WTC11 (cell line): ENCODE results near the gene MUC12. TPM values are rescaled to one million over a fixed set of nuclear protein-coding genes. Genes with fewer than 3 reads are reported as not detected.
A peak's percentile ranks its signal among the peaks of the same experiment; 100 is the strongest.

ENCODE experiments used
- AFF4 ChIP-seq: sonication (generic); formaldehyde crosslinking; IDR thresholded peaks from 2 replicates; pipeline ENCODE4 v1.8.1; 2023; ENCODE audit warnings: mild to moderate bottlenecking, missing genetic modification reagents, borderline replicate concordance
- ELF4 ChIP-seq: sonication (generic); formaldehyde crosslinking; IDR thresholded peaks from 2 replicates; pipeline ENCODE4 v1.8.1; 2022; ENCODE audit warnings: low read depth, mild to moderate bottlenecking, moderate library complexity, missing genetic modification reagents
- EMX1 ChIP-seq: fragments of 250-450 bp; sonication (Bioruptor Pico); IDR thresholded peaks from 2 replicates; pipeline ENCODE4 v1.8.0; 2021; ENCODE audit warnings: mild to moderate bottlenecking
- ETV6 ChIP-seq: sonication (generic); formaldehyde crosslinking; IDR thresholded peaks from 2 replicates; pipeline ENCODE4 v1.8.1; 2022; ENCODE audit warnings: mild to moderate bottlenecking, missing genetic modification reagents
- FOXP1 ChIP-seq: sonication (generic); formaldehyde crosslinking; IDR thresholded peaks from 2 replicates; pipeline ENCODE4 v1.8.0; 2022; ENCODE audit warnings: missing genetic modification reagents, mild to moderate bottlenecking, moderate library complexity, borderline replicate concordance
- NFE2L1 ChIP-seq: sonication (generic); formaldehyde crosslinking; IDR thresholded peaks from 2 replicates; pipeline ENCODE4 v1.8.1; 2023; ENCODE audit warnings: missing genetic modification reagents
- PRRX2 ChIP-seq: fragments of 250-450 bp; sonication (Bioruptor Pico); IDR thresholded peaks from 2 replicates; pipeline ENCODE4 v1.8.0; 2021; ENCODE audit warnings: mild to moderate bottlenecking
- ZBTB43 ChIP-seq: sonication (generic); formaldehyde crosslinking; IDR thresholded peaks from 2 replicates; pipeline ENCODE4 v1.8.1; 2023; ENCODE audit warnings: mild to moderate bottlenecking, missing genetic modification reagents
- ZNF138 ChIP-seq: sonication (generic); formaldehyde crosslinking; conservative IDR thresholded peaks from 2 replicates; pipeline ENCODE4 v1.8.1; 2022; ENCODE audit warnings: mild to moderate bottlenecking, moderate library complexity, missing genetic modification reagents
- ZNF396 ChIP-seq: fragments of 250-450 bp; sonication (Bioruptor Pico); IDR thresholded peaks from 2 replicates; pipeline ENCODE4 v1.8.0; 2021; ENCODE audit warnings: mild to moderate bottlenecking, moderate library complexity, borderline replicate concordance
- total RNA-seq: library from RNA; stranded (reverse); gene quantifications from 3 replicates; pipeline ENCODE4 v1.2.3, GENCODE V29; 2021
- TF ChIP-seq, protein P1 (sequence below): fragments of 250-450 bp; sonication (Bioruptor Pico); conservative IDR thresholded peaks from 2 replicates; pipeline ENCODE4 v1.9.0; 2021; ENCODE audit warnings: mild to moderate bottlenecking
- TF ChIP-seq, protein P2 (sequence below): sonication (generic); formaldehyde crosslinking; IDR thresholded peaks from 2 replicates; pipeline ENCODE4 v1.8.1; 2022; ENCODE audit warnings: mild to moderate bottlenecking, missing genetic modification reagents, moderate library complexity, borderline replicate concordance
- TF ChIP-seq, protein P3 (sequence below): sonication (generic); formaldehyde crosslinking; IDR thresholded peaks from 2 replicates; pipeline ENCODE4 v1.8.0; 2023; ENCODE audit warnings: missing genetic modification reagents
- TF ChIP-seq, protein P4 (sequence below): fragments of 200-600 bp; IDR thresholded peaks from 2 replicates; pipeline ENCODE4 v1.8.0; 2022; ENCODE audit warnings: antibody characterized with exemption
- TF ChIP-seq, protein P5 (sequence below): fragments of 250-450 bp; sonication (Bioruptor Pico); IDR thresholded peaks from 2 replicates; pipeline ENCODE4 v2.1.2; 2022; ENCODE audit warnings: mild to moderate bottlenecking, moderate library complexity

Gene MUC12
- total RNA-seq, 1 experiment from 2014 or later, result 5.7 TPM

- TF ChIP-seq ZBTB43 (no peak), AFF4 (no peak), EMX1 (CRISPR knock-in tag) (no peak), ZNF138 (no peak), FOXP1 (peak; percentile 23; the same call in 1 of the 2 replicates), ZNF396 (CRISPR knock-in tag) (no peak), ETV6 (CRISPR knock-in tag) (peak; percentile 87; the same call in 1 of the 2 replicates), NFE2L1 (CRISPR knock-in tag) (0 out of 2 replicates have a peak, but pooled peaks have one; percentile 53), PRRX2 (CRISPR knock-in tag) (no peak), ELF4 (no peak)
- TF ChIP-seq, protein P1, sequence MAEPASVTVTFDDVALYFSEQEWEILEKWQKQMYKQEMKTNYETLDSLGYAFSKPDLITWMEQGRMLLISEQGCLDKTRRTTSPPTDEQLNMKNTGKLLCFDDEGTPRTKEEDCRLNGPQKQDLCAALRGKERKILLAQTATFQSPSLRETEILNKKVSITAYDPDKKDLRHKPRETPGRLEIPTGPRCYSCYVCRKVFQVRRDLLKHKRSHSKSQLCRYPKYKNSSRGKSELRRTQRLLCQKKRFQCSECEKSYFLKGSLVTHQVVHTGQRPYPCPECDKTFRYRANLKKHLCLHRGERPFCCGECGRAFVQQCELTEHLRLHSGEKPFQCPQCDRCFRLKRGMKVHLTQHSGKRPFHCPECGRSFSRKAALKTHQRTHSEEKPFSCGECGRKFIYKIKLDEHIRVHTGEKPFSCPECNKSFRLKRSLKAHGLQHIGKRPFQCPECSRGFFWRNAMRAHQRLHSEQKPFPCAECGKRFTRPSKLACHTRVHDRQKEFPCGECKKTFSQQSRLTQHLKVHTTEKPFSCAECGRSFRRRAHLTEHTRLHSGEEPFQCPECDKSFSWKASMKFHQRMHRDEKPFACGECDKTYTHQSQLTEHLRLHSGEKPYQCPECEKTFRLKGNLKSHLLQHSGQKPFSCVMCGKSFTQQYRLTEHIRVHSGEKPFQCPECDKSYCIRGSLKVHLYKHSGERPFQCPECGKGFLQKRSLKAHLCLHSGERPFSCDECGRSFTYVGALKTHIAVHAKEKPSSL (CRISPR knock-in tag), result no peak
- TF ChIP-seq, protein P2, sequence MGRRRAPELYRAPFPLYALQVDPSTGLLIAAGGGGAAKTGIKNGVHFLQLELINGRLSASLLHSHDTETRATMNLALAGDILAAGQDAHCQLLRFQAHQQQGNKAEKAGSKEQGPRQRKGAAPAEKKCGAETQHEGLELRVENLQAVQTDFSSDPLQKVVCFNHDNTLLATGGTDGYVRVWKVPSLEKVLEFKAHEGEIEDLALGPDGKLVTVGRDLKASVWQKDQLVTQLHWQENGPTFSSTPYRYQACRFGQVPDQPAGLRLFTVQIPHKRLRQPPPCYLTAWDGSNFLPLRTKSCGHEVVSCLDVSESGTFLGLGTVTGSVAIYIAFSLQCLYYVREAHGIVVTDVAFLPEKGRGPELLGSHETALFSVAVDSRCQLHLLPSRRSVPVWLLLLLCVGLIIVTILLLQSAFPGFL (CRISPR knock-in tag), result 0 out of 2 replicates have a peak, but pooled peaks have one; percentile 49
- TF ChIP-seq, protein P3, sequence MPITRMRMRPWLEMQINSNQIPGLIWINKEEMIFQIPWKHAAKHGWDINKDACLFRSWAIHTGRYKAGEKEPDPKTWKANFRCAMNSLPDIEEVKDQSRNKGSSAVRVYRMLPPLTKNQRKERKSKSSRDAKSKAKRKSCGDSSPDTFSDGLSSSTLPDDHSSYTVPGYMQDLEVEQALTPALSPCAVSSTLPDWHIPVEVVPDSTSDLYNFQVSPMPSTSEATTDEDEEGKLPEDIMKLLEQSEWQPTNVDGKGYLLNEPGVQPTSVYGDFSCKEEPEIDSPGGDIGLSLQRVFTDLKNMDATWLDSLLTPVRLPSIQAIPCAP (CRISPR knock-in tag), result peak; percentile 78; the same call in 1 of the 2 replicates
- TF ChIP-seq, protein P4, sequence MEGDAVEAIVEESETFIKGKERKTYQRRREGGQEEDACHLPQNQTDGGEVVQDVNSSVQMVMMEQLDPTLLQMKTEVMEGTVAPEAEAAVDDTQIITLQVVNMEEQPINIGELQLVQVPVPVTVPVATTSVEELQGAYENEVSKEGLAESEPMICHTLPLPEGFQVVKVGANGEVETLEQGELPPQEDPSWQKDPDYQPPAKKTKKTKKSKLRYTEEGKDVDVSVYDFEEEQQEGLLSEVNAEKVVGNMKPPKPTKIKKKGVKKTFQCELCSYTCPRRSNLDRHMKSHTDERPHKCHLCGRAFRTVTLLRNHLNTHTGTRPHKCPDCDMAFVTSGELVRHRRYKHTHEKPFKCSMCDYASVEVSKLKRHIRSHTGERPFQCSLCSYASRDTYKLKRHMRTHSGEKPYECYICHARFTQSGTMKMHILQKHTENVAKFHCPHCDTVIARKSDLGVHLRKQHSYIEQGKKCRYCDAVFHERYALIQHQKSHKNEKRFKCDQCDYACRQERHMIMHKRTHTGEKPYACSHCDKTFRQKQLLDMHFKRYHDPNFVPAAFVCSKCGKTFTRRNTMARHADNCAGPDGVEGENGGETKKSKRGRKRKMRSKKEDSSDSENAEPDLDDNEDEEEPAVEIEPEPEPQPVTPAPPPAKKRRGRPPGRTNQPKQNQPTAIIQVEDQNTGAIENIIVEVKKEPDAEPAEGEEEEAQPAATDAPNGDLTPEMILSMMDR, result no peak
- TF ChIP-seq, protein P5, sequence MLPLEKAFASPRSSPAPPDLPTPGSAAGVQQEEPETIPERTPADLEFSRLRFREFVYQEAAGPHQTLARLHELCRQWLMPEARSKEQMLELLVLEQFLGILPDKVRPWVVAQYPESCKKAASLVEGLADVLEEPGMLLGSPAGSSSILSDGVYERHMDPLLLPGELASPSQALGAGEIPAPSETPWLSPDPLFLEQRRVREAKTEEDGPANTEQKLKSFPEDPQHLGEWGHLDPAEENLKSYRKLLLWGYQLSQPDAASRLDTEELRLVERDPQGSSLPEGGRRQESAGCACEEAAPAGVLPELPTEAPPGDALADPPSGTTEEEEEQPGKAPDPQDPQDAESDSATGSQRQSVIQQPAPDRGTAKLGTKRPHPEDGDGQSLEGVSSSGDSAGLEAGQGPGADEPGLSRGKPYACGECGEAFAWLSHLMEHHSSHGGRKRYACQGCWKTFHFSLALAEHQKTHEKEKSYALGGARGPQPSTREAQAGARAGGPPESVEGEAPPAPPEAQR (CRISPR knock-in tag), result no peak
These were observed 89.0 kb downstream of the MUC12 start (continued) for GRCh38 chr7:101058355-101058754.
